ENCODE measurements around the gene LRIT1. TPM values are rescaled to one million over a fixed set of nuclear protein-coding genes. Genes with fewer than 3 reads are reported as not detected.

LRIT1 gene
- total RNA-seq, 4 donors from 2014 or later = not detected

- ATAC-seq (ENCODE audit: low FRiP score) = no peak
- no peak for TF ChIP-seq CTCF (IDR thresholded peaks at IDR 0.05)
- DNase-seq (ENCODE audit: low spot score) = no peak
Observed at GRCh38 chr10:84269773-84270172, 28.4 kb upstream of the LRIT1 start.

- ATAC-seq (ENCODE audit: low FRiP score) = no peak
- TF ChIP-seq CTCF (IDR thresholded peaks at IDR 0.05) = no peak
- DNase-seq (ENCODE audit: low spot score) = no peak
Observed at GRCh38 chr10:84269162-84269561, 27.8 kb upstream of the LRIT1 start.

GRCh38 chr10:84267503-84268126 is 26.3 kb upstream of the LRIT1 start:
- ATAC-seq (ENCODE audit: low FRiP score) (no peak), DNase-seq (ENCODE audit: low spot score) (no peak)
- no peak for TF ChIP-seq CTCF (IDR thresholded peaks at IDR 0.05)

GRCh38 chr10:84265418-84265817 is 24.1 kb upstream of the LRIT1 start:
- DNase-seq (ENCODE audit: low spot score) (no peak), ATAC-seq (ENCODE audit: low FRiP score) (no peak)
- no peak for TF ChIP-seq CTCF (IDR thresholded peaks at IDR 0.05)

- DNase-seq (ENCODE audit: low spot score) = peak; percentile 58
- TF ChIP-seq CTCF (IDR thresholded peaks at IDR 0.05) = peak in 2 of 3 donors; percentile 20 to 65
- ATAC-seq (ENCODE audit: low FRiP score) = peak; percentile 80
Observed at GRCh38 chr10:84264611-84265141, 23.3 kb upstream of the LRIT1 start.

- ATAC-seq (ENCODE audit: low FRiP score) (no peak), DNase-seq (ENCODE audit: low spot score) (no peak)
- TF ChIP-seq CTCF (IDR thresholded peaks at IDR 0.05) = no peak
Observed at GRCh38 chr10:84263716-84264115, 22.4 kb upstream of the LRIT1 start.
